Liver (tissue), 9 donors: ENCODE results near the gene ABCC3. TPM values are rescaled to one million over a fixed set of nuclear protein-coding genes. Genes with fewer than 3 reads are reported as not detected.

ENCODE experiments used
- DNase-seq: peaks from one replicate; pipeline ENCODE4 v3.0.0-alpha.2; 2017; ENCODE audit warnings: low spot score
- H3K27ac ChIP-seq, 2 donors: one replicate each; pipeline ENCODE4 v1.7.0; 2013; ENCODE audit warnings: inconsistent platforms in 2 of 2, low read length in 2 of 2, control low read depth in 1 of 2, low read depth in 1 of 2, mild to moderate bottlenecking in 1 of 2
- H3K27me3 ChIP-seq, 4 donors: one replicate each; pipeline versions ENCODE4 v1.6.1 to v1.7.0; 2013; ENCODE audit warnings: low read length in 3 of 4, inconsistent platforms in 1 of 4, mild to moderate bottlenecking in 1 of 4, moderate library complexity in 1 of 4; ENCODE audit not compliant: control insufficient read depth in 4 of 4, insufficient read depth in 4 of 4
- H3K36me3 ChIP-seq, 4 donors: one replicate each; pipeline versions ENCODE4 v1.6.1 to v1.7.0; 2013; ENCODE audit warnings: low read length in 3 of 4, mild to moderate bottlenecking in 3 of 4, low read depth in 1 of 4, moderate library complexity in 1 of 4; ENCODE audit not compliant: control insufficient read depth in 4 of 4, insufficient read depth in 3 of 4
- H3K4me1 ChIP-seq, 4 donors: one replicate each; pipeline versions ENCODE4 v1.6.1 to v1.7.0; 2013; ENCODE audit warnings: low read length in 3 of 4, mild to moderate bottlenecking in 3 of 4, moderate library complexity in 1 of 4; ENCODE audit not compliant: control insufficient read depth in 4 of 4, insufficient read depth in 4 of 4
- H3K4me3 ChIP-seq, 3 donors: one replicate each; pipeline versions ENCODE4 v1.6.1 to v1.7.0; 2013; ENCODE audit warnings: low read length in 3 of 3, control low read depth in 1 of 3, low read depth in 1 of 3, mild to moderate bottlenecking in 1 of 3
- H3K9ac ChIP-seq, 2 donors: one replicate each; pipeline ENCODE4 v1.7.0; 2013; ENCODE audit warnings: low read length in 2 of 2, mild to moderate bottlenecking in 2 of 2, moderate library complexity in 2 of 2, control low read depth in 1 of 2, low read depth in 1 of 2
- H3K9me3 ChIP-seq, 4 donors: one replicate each; pipeline versions ENCODE4 v1.6.1 to v1.7.0; 2013; ENCODE audit warnings: low read length in 3 of 4; ENCODE audit not compliant: control insufficient read depth in 4 of 4
- EGR1 ChIP-seq, 2 donors: IDR thresholded peaks; 2 replicates each; pipeline ENCODE4 v1.6.1; 2016 to 2018; ENCODE audit warnings: antibody characterized with exemption in 2 of 2, low read depth in 2 of 2
- FOXA1 ChIP-seq: IDR thresholded peaks from 2 replicates; pipeline ENCODE4 v1.6.1; 2016; ENCODE audit warnings: antibody characterized with exemption
- FOXA2 ChIP-seq: IDR thresholded peaks from 2 replicates; pipeline ENCODE4 v1.6.1; 2016; ENCODE audit warnings: antibody characterized with exemption
- GABPA ChIP-seq, 2 donors: IDR thresholded peaks in 1 of 2; conservative IDR thresholded peaks in 1 of 2; 2 replicates each; pipeline ENCODE4 v1.6.1; 2016; ENCODE audit warnings: antibody characterized with exemption in 2 of 2, mild to moderate bottlenecking in 1 of 2, moderate library complexity in 1 of 2
- HNF4A ChIP-seq, 2 donors: conservative IDR thresholded peaks; 2 replicates each; pipeline ENCODE4 v1.6.1; 2016; ENCODE audit warnings: antibody characterized with exemption in 2 of 2, mild to moderate bottlenecking in 2 of 2
- HNF4G ChIP-seq: IDR thresholded peaks from 2 replicates; pipeline ENCODE4 v1.6.1; 2016; ENCODE audit warnings: antibody characterized with exemption
- JUND ChIP-seq, 2 donors: IDR thresholded peaks; 2 replicates each; pipeline ENCODE4 v1.6.1; 2016; ENCODE audit warnings: antibody characterized with exemption in 2 of 2
- MAX ChIP-seq: IDR thresholded peaks from 2 replicates; pipeline ENCODE4 v1.6.1; 2016; ENCODE audit warnings: antibody characterized with exemption
- NR2F2 ChIP-seq: IDR thresholded peaks from 2 replicates; pipeline ENCODE4 v1.6.1; 2016; ENCODE audit warnings: antibody characterized with exemption
- REST ChIP-seq: IDR thresholded peaks from 2 replicates; pipeline ENCODE4 v1.6.1; 2016; ENCODE audit warnings: antibody characterized with exemption, mild to moderate bottlenecking
- RXRA ChIP-seq, 2 donors: IDR thresholded peaks; 2 replicates each; pipeline ENCODE4 v1.6.1; 2017 to 2018; ENCODE audit warnings: antibody characterized with exemption in 2 of 2, mild to moderate bottlenecking in 1 of 2
- TAF1 ChIP-seq: conservative IDR thresholded peaks from 2 replicates; pipeline ENCODE4 v1.6.1; 2016; ENCODE audit warnings: antibody characterized with exemption, mild to moderate bottlenecking
- YY1 ChIP-seq: IDR thresholded peaks from 2 replicates; pipeline ENCODE4 v1.6.1; 2016; ENCODE audit warnings: antibody characterized with exemption, mild to moderate bottlenecking
- WGBS: extraction: QIAGEN DNeasy Blood & Tissue Kit; methylation state at CpG from one replicate; pipeline ENCODE4 v1.1.7; 2013; 5-methylcytosine and 5-hydroxymethylcytosine counted together
- polyA plus RNA-seq, 2 donors: library from polyadenylated mRNA; stranded (reverse) in 1 of 2; unstranded in 1 of 2; fragments of 200-250 nt in 1 of 2; fragments of >200 nt in 1 of 2; fragmentation: Nextera tagmentation in 1 of 2; extraction: Ambion mirVana in 1 of 2; gene quantifications; one replicate each; pipeline versions ENCODE4 v1.2.1 to v1.2.3, GENCODE V29; 2013 to 2015
- total RNA-seq, 2 donors: library from RNA; depleted of rRNA; stranded (reverse); fragments of >200 nt; gene quantifications; one replicate each; pipeline ENCODE4 v1.2.3, GENCODE V29; 2014
- donor health status: healthy.
- donor health status: healthy.
- donor health status: healthy.
- donor health status: healthy.
- donor health status: healthy.

ABCC3 gene
- total and polyA plus RNA-seq, 4 donors, result 10.5 to 197 (median 80.5) TPM

GRCh38 chr17:50725769-50726655 is 91.3 kb downstream of the ABCC3 start:
- peak in 1 of 2 donors; percentile 27 for TF ChIP-seq HNF4A (conservative IDR thresholded peaks at IDR 0.05)
- TF ChIP-seq EGR1 (IDR thresholded peaks at IDR 0.05; ENCODE audit: low read depth in 2 of 2), result no peak
- no peaks in the 10 kb centered on the region for H3K27me3 ChIP-seq
- no peaks in the 10 kb centered on the region for H3K9me3 ChIP-seq
- H3K36me3 ChIP-seq, result peaks cover 0 to 3% (median 0%) of the 10 kb centered on the region in 4 donors
- no peak overlapping the region for H3K9ac ChIP-seq
- no peak overlapping the region for H3K27ac ChIP-seq
- peaks cover 18 to 67% (median 57%) of the 10 kb centered on the region in 4 donors for H3K4me1 ChIP-seq
- DNase-seq, result no peak
- H3K4me3 ChIP-seq, result no peak overlapping the region
- 75% methylated on average over 12 of the region's 12 CpGs for WGBS

- no peak overlapping the region for H3K27ac ChIP-seq
- no peaks in the 10 kb centered on the region for H3K27me3 ChIP-seq
- no peak overlapping the region for H3K4me3 ChIP-seq
- H3K4me1 ChIP-seq, result peaks cover 13 to 47% (median 42%) of the 10 kb centered on the region in 4 donors
- no peak for DNase-seq
- H3K9ac ChIP-seq, result no peak overlapping the region
- TF ChIP-seq REST (no peak), NR2F2 (no peak), FOXA2 (no peak), RXRA (IDR thresholded peaks at IDR 0.05) (no peak), MAX (no peak), HNF4G (no peak), GABPA (IDR thresholded peaks at IDR 0.05 in 1 of 2, conservative IDR thresholded peaks at IDR 0.05 in 1 of 2) (no peak), HNF4A (conservative IDR thresholded peaks at IDR 0.05) (no peak), TAF1 (no peak), FOXA1 (no peak)
- 50% methylated on average over 2 of the region's 2 CpGs for WGBS
- peaks cover 0 to 3% (median 0%) of the 10 kb centered on the region in 4 donors for H3K36me3 ChIP-seq
- no peaks in the 10 kb centered on the region for H3K9me3 ChIP-seq
Measured at GRCh38 chr17:50728112-50728429, 93.4 kb downstream of the ABCC3 start.

- Histone ChIP-seq H3K9me3 (no peaks in the 10 kb centered on the region), H3K4me1 (peaks cover 9 to 38% (median 34%) of the 10 kb centered on the region in 4 donors), H3K4me3 (no peak overlapping the region), H3K36me3 (peaks cover 0 to 3% (median 0%) of the 10 kb centered on the region in 4 donors), H3K27me3 (no peaks in the 10 kb centered on the region), H3K9ac (no peak overlapping the region), H3K27ac (no peak overlapping the region)
- TF ChIP-seq FOXA1 (no peak), FOXA2 (no peak), YY1 (no peak), HNF4A (conservative IDR thresholded peaks at IDR 0.05) (no peak), GABPA (IDR thresholded peaks at IDR 0.05 in 1 of 2, conservative IDR thresholded peaks at IDR 0.05 in 1 of 2) (no peak), JUND (IDR thresholded peaks at IDR 0.05) (no peak), REST (no peak)
- 74% methylated on average over 5 of the region's 5 CpGs for WGBS
- DNase-seq, result no peak
Measured at GRCh38 chr17:50728881-50729765, 94.4 kb downstream of the ABCC3 start.
